GM18858 (cell line): ENCODE measurements around the gene CCDC51.
A peak's percentile ranks its signal among the peaks of the same experiment; 100 is the strongest.
"Not testable (repeated sequence)": the region's sequence is repeated elsewhere in the genome, so short reads cannot be mapped to it uniquely, and the experiment has no call there.

Source experiments
- ATAC-seq: cut with Tn5 transposase; IDR thresholded peaks from one replicate; pipeline ENCODE4 v1.9.1; 2021; ENCODE audit not compliant: unreplicated experiment

Gene CCDC51

DNA sequence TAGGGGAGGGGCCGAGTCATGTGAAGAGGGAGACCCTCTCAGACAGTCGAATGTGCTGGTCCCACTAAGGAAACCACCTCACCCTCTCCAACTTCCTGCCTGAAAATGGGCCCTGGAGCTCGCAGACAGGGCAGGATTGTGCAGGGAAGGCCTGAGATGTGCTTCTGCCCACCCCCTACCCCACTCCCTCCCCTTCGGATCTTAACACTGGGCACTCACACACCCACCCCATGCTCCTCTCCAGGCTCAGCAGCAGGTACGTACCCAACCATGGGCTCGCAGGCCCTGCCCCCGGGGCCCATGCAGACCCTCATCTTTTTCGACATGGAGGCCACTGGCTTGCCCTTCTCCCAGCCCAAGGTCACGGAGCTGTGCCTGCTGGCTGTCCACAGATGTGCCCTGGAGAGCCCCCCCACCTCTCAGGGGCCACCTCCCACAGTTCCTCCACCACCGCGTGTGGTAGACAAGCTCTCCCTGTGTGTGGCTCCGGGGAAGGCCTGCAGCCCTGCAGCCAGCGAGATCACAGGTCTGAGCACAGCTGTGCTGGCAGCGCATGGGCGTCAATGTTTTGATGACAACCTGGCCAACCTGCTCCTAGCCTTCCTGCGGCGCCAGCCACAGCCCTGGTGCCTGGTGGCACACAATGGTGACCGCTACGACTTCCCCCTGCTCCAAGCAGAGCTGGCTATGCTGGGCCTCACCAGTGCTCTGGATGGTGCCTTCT is 26.6 kb upstream of the CCDC51 start:
- peak; percentile 11 for ATAC-seq

DNA sequence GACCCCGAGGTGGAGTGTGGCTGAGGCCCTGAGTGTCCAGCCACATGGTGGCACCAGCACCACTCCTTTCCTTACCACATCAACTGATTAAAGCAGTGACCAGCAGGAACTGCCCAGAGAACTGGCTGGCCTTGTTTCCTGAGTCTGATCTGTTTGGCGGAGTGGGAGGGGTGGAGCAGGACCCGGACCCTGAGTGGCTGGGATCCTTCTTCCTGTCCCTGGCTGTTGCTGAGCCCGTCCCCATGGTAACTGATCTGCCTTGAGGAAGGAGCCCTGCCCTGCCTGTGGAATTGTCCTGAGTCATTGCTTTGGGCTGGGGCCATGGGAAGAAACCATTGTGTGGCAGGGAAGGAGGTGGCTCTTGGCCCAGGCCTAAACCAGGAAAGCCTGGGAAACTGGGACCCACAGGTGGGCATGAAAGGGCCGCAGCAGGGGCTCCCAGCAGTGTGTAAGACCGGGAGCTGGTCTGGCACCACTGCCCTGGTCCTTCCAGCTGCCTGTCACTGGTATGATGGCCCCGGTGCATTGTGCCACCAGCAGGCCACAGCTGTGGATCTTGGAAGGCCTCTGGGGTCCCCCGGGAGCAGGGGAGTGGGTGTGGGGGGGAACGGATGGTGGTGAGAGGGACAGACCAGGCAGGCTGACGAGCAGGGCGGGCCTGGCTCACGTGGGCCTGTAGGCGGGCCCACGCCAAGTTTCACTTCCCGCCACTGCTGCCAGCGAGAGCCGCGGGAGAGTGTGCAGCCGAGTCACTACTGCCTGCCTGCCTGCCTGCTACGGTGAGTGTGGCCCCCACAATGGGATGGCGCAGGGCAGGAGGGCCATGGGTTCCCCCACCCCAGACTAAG is 25.8 kb upstream of the CCDC51 start:
- ATAC-seq, result peak; percentile 61

DNA sequence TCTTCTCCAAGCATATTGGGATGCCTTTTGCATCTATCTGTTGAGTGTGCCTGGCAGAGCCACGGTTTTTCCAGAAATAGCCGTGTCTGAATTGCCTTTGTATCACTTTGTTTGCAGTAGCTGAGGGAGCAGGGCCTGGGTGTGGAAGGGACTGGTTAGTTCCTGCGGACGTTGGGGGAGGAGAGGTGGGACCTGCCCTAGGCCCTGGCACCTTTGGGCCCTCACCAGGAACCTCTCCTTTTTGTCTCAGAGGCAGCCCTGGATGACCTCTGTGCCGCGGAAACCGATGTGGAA is 25.3 kb upstream of the CCDC51 start:
- ATAC-seq, result no peak

DNA sequence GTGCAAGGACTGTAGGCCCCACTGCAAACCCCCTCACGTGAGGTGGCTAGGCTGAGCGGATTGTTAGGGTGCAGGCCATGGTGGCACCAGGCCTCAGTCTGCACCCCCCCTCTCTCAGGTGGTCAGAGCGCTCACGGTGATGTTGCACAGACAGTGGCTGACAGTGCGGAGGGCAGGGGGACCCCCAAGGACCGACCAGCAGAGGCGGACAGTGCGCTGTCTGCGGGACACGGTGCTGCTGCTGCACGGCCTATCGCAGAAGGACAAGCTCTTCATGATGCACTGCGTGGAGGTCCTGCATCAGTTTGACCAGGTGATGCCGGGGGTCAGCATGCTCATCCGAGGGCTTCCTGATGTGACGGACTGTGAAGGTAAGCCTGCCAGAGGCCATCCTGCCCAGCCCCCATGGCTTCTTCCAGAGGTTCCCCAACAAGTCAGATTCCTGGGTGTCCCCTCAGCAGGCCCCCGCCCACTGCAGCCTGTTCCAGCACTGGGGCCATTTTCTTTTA is 24.8 kb upstream of the CCDC51 start:
- ATAC-seq, result no peak

DNA sequence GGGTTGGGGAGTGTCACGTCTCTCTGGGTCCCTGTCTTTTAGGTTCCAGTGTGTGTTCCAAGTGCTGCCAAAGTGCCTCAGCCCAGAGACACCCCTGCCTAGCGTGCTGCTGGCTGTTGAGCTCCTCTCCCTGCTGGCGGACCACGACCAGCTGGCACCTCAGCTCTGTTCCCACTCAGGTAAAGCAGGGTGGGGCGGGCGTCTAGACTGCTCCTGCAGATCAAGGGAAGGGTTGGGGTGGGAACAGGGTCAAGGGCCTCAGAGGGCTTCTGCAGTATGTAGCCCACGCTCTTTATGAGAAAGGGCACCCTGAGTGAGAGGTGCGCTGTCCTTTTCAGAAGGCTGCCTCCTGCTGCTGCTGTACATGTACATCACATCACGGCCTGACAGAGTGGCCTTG is 23.8 kb upstream of the CCDC51 start:
- no peak for ATAC-seq

DNA sequence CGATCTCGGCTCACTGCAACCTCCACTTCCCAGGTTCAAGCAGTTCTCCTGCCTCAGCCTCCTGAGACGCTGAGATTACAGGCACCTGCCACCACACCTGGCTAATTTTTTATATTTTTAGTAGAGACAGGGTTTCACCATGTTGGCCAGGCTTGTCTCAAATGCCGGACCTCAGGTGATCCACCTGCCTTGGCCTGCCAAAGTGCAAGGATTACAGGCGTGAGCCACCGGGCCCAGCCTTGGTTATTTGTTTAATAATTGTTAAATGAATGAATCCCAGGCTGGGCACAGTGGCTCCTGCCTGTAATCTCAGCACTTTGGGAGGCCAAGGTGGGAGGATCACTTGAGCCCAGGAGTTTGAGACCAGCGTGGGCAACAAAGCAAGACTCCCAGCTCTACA is 21.8 kb upstream of the CCDC51 start:
- not testable (repeated sequence) for ATAC-seq

DNA sequence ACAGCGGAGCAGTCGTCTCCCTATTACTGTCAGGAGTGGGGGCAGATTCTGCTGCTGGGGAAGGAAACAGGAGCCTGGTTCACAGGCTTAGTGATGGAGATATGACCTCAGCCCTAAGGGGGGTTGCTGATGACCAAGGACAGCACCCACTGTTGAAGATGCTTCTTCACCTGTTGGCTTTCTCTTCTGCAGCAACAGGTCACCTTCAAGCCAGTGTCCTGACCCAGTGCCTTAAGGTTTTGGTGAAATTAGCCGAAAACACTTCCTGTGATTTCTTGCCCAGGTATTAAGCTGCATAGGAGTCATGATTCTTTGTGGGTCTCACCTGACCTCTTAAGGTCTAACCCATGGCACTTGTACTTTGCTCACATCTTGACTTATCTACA is 20.6 kb upstream of the CCDC51 start:
- no peak for ATAC-seq

DNA sequence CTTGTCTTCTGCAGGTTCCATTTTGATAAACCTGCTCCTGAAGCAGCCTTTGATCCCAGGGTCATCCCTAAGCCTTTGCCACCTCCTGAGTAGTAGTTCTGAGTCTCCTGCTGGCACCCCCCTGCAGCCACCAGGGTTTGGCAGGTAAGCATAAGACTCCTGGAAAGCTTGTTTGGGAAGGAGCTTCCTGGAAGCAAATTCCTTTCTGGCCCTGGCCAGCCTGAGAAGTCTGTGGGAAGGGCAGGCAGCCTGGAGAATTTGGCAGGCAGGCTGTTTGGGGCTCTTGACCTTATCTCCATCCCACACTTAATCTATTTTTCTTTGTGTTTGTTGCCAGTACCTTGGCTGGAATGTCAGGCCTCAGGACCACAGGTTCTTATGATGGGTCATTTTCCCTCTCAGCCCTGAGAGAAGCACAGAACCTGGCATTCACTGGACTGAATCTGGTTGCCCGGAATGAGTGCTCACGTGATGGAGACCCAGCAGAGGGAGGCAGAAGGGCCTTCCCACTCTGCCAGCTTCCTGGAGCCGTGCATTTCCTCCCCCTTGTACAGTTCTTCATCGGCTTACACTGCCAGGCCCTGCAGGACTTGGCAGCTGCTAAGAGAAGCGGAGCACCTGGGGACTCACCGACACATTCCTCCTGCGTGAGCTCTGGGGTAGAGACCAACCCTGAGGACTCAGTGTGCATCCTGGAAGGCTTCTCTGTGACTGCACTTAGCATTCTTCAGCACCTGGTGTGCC is 20.0 kb upstream of the CCDC51 start:
- ATAC-seq, result no peak

DNA sequence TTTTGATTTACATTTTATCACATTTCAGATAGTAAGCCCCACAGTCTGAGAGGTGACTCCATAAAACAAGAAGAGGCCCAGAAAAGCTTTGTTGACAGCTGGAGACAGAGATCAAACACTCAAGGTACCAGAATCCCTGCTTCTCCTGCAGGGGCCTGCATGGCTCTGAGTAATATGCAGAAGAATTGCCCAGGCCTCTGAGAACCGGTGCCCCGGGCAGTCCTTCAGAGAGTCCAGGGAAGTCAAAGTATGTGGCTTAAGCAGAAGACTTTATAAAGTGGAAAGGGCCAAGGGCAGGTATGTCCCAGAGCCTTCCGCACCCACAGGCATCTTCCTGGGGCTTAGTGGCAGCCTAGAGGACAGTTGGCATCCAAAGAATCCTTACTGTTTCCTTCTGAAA is 19.4 kb upstream of the CCDC51 start:
- ATAC-seq, result no peak

DNA sequence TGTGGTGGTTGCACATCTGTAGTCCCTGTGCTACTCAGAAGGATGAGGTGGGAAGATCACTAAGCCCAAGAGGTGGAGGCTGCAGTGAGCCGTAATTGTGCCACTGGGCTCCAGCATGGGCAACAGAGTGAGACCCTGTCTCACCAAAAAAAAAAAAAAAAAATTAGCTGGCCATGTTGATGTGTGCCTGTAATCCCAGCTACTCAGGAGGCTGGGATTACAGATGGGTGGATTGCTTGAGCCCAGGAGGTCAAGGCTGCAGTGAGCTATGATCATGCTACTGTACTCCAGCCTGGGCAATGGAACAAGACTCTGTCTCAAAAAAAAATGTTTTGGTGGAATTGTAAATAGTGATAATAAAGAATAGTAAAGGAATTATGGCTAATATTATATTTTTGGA is 16.5 kb upstream of the CCDC51 start:
- ATAC-seq, result no peak

DNA sequence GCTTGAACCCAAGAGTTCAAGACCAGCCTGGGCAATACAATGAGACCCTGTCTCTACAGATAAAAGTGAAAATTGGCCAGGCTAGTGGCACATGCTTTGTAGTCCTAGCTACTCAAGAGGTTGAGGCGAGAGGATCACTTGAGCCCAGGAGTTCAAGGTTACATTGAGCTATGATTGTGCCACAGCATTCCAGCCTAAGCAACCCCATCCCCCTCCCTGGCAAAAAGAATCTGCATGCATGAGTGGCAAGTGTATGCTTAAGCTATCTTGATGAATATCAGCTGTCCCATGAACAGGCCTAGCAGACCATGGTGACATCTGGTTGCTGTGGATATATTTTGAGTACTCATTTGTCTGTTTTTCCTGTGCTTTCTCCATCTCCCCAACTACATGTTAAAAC is 11.4 kb upstream of the CCDC51 start:
- no peak for ATAC-seq

DNA sequence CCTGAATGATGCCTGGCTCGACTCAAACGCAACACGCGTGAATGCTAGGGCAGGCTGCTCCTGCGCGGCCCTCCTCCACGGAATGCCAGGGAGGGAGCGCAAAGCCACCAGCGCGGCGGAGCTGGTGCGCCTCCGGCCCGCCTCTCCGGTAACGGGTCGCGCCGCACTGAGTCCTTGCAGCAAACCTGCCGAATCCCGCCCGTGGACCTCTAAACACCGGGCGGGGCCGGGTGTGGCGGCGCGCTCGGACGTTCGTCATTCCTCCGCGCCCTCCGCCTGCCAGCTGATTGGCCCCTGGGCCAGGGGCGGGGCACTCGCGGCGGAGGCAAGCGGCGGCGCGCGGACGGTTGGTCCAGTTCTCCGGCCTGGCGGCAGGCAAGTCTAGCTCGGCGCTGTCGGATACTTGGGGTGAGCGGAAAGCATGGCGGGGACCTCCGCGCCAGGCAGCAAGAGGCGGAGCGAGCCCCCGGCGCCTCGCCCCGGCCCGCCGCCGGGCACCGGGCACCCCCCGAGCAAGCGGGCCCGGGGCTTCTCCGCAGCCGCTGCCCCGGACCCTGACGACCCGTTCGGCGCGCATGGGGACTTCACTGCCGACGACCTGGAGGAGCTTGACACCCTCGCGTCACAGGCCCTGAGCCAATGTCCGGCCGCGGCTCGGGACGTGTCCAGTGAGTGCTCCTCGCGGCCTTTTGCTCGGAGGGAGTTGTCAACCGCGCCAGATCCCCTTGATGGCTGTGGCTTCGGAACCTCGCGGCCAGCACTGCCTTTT is 6.7 kb upstream of the CCDC51 start, which contains the start of gene ATRIP:
Gene ATRIP, plus strand, starts transcription at position 313 of the 769 bp plus-strand sequence. Its CDS starts 109 bp downstream, at position 422.
- ATAC-seq, result peak; percentile 67

DNA sequence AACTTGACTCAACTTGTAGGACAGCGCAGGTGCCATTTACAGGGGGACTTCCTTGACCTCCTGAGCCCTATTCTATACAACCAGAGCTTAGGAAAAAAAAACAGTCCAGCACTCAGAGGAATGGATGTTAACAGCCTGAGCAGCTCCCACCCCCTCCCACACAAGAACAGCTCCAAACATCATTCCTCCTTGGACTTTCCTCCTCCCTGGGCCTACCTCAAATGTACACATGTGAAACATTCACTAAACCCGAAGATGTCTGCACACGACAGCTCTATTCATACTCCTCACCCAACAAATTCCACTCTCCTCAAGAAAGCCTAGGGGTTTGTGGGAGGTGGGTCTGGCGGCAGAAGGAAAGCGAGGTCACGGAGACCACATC is 6.1 kb upstream of the CCDC51 start:
- no peak for ATAC-seq

DNA sequence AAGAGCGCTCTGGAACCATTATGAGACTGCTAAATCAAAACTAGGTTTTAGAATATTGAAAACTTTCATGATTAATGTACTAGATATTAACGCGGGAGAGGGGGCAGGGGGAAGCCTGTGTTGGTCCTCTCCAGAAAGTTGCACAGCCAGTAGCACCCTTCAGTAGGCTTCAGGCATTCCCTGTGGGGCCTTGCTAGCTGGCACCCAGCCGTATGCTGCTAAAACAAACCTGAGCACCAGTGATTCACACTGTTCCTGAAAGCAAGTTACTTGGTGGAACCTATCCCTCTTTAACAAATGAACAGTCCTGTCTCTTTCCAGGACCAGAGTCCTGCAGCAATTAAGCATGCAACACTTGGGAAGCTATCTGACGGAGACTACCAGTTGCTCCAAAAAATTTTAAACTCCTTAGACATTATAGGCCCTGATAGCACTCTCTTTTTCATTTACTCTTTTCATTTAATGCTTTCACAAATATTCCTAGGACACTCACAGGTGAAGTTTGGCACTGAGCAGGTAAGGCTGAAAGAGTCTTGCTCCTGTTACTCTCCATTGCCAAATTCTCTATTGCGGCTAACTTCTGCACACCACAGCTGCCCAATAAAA is 5.5 kb upstream of the CCDC51 start:
- ATAC-seq, result no peak

DNA sequence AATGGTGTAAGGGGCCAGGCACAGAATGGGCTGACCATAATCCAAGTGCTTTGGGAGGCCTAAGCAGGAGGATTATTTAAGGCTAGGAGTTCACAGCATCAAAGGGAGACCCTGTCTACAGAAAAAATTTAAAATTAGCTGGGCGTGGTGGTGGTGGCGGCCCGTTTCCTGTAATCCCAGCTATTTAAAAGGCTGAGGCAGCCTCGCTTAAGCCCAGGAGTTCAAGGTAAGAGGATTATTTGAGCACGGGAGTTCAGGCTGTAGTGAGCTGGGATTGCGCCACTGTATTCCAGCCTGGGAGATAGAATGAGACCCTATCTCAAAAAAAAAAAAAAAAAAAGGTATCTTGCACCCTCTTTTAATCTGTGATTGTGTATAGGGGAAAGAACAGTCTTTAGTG is 2.0 kb upstream of the CCDC51 start:
- no peak for ATAC-seq

DNA sequence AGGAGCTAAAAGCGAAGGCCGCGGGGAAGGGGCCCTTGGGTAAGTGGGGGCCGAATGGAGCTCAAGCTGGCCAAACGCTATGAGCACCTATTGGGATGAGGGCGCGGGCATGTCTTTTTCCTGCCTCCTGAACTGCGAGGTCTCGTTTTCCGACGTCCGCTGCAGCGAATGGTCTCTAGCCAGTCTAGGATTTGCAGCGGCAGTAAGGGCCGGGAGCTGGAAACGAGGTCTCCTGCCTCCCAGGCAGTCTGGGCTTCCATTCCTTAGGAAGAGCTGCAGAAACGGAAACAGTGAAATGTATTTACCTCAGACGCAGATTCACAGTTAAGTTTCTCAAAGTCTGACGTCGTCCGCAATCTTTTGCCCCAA is 655 bp upstream of the CCDC51 start:
- no peak for ATAC-seq

DNA sequence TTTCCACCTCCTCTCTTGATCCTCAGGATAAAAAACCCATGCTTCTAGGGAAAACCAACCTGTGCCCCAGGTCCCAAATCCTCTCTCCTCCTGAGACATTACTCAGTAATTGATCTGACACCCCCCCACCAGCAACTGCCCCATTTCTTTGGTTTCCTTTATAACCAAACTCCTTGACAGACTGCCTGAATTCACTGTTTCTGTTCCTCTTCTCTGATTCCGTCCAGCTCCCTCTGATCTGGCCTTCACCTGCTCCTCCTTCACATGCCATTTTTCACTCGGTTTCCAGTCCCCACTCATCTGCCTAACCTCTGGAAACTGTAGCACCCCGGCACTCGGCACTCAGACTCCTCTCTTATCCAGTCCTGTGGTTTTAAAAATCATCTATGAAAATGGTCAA is 2.1 kb downstream of the CCDC51 start:
- ATAC-seq, result no peak

DNA sequence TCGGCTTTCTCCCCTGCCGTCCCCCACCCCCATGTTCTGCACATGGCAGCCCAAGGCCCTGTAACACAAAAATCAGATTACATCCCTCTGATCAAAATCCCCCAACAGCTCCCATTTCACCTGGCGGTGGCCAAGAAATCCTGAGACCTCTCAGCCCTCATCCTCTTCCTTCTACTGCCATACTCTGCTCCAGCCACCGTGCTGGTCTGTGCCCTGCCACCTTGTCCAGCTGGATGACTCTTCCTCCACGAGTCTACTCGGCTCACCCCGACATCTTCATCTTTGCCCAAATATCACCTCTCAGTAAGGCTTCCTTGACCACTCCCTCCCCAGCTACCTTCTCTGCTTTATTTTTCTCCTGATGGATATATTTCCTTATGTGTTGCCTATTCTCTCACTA is 3.1 kb downstream of the CCDC51 start:
- no peak for ATAC-seq

DNA sequence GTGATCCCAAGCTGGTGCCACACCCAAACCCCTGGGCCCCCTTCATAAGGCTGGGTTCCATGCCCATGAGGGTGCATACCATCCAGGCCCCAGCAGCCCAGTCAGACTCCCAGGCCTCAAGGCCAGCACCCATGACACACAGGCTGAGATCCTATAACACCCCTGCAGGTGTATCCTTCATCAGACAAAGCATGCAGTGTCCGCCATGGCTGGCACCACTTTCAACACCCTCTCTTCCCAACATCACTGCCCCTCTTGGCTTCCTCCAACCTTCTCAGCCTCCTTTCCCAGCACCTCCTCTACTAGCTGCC is 3.5 kb downstream of the CCDC51 start:
- ATAC-seq, result no peak

DNA sequence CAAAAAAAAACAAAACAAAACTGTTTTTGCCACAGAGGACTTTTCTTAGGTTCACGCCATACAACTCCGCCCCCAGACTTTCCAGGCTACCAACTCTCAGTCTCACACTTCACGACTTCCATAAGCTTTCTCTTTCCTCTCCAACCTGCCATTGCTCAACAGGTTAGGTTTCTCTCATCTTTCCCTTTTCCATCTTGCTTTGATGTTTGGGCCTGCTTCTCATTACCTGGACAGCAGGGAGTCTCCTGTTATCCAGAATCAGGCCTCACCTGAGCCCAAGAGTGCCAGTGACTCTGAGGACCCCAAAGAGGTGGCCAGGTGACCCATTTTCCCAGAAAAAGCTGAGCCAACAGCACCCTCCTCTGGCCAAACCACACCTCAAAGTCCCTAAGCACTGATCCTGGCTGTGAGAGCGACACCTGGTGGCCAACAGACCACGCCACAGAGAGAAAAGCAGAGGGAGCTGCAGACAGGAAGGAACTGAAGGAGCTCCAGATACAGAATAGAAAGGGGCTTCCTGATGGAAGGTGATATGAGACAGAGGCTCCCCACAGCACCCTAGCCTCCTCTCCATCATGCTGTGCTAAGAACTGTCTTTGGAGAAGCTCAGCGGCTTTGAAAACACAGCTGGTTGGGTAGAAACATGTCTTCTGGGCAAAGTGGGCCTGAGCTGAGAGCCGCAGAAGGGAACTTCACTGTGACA is 4.0 kb downstream of the CCDC51 start:
- no peak for ATAC-seq
